Measurements from ENCODE around the gene ZNF407.
"Not testable (repeated sequence)": the region's sequence is repeated elsewhere in the genome, so short reads cannot be mapped to it uniquely, and the experiment has no call there.

The ZNF407 gene

GRCh38 chr18:75072672-75073371, 475.2 kb downstream of the ZNF407 start:
- no peak for DNase-seq (ENCODE audit: low read depth)

GRCh38 chr18:75073654-75074053, 476.0 kb downstream of the ZNF407 start:
- no peak for DNase-seq (ENCODE audit: low read depth)

- no peak for DNase-seq (ENCODE audit: low read depth)
Observed at GRCh38 chr18:75074196-75075015, 476.7 kb downstream of the ZNF407 start.

GRCh38 chr18:75075016-75075305, 477.3 kb downstream of the ZNF407 start:
- no peak for DNase-seq (ENCODE audit: low read depth)

- no peak for DNase-seq (ENCODE audit: low read depth)
Observed at GRCh38 chr18:75075429-75075841, 477.8 kb downstream of the ZNF407 start.

- DNase-seq (ENCODE audit: low read depth) = no peak
Observed at GRCh38 chr18:75076286-75076685, 478.6 kb downstream of the ZNF407 start.

DNA sequence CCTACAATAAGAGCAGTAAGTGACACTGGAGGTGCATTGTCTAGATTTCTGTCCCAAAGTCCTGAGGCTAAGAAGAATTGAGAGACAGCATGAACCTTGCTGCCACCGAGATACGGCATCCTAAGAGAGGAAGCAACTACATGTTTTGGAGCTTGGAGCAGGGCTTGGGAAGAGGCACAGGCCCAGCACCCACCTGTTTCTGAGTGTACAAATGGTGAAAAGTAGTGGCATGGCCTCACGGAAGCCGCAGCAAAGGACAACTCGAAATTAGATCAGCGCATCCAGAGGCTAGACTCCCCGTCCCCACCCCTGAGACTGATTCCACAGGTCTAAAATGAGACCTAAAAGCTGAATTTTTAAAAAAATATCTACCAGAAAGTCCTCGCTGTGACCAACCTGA, 483.8 kb downstream of the ZNF407 start:
- no peak for DNase-seq (ENCODE audit: low read depth)

GRCh38 chr18:75083131-75083530, 485.5 kb downstream of the ZNF407 start:
- no peak for DNase-seq (ENCODE audit: low read depth)

DNA sequence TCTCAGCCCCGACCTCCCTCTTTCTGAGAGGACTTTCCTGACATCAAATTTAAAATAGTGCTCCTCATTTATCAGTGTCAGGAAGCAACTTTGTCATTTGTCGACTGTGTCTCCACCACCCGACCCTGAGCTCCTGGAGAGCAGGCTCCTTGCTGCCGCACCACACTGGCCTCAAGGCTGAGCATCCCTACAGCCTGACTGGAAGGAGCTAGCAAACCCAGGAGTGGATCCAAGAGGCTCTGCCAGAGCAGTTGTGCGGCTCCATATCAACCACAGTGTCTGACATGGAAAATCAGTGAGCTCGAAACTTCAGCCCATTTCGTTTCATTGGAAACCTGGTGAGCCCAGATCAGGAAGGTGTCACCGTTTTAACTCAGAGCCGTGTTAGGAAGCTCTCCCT, 486.1 kb downstream of the ZNF407 start:
- DNase-seq (ENCODE audit: low read depth) = no peak

GRCh38 chr18:75085676-75086075, 488.0 kb downstream of the ZNF407 start:
- not testable (repeated sequence) for DNase-seq (ENCODE audit: low read depth)

DNA sequence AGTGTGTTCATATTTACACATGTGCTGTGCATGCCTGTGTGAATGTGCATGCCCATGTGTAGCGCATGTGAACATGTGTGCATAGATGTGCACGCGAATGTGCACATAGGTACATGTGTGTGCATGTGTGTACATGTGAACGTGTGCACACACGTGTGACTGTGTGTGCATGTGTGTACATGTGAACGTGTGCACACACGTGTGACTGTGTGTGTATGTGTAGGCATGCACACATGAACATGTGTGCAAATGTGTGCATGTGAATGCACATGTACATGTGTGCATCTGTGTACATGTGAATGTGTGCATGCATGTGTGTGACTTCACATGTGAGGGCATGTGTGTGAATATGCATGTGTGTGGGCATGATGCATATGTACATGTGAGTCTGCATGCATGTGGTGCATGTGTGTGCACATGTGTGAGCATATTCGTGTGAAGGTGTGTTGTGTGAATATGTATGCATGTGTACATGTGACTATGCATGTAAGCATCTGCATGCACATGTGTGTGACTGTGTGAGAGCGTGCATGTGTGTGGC, 488.9 kb downstream of the ZNF407 start:
- no peak for DNase-seq (ENCODE audit: low read depth)

DNA sequence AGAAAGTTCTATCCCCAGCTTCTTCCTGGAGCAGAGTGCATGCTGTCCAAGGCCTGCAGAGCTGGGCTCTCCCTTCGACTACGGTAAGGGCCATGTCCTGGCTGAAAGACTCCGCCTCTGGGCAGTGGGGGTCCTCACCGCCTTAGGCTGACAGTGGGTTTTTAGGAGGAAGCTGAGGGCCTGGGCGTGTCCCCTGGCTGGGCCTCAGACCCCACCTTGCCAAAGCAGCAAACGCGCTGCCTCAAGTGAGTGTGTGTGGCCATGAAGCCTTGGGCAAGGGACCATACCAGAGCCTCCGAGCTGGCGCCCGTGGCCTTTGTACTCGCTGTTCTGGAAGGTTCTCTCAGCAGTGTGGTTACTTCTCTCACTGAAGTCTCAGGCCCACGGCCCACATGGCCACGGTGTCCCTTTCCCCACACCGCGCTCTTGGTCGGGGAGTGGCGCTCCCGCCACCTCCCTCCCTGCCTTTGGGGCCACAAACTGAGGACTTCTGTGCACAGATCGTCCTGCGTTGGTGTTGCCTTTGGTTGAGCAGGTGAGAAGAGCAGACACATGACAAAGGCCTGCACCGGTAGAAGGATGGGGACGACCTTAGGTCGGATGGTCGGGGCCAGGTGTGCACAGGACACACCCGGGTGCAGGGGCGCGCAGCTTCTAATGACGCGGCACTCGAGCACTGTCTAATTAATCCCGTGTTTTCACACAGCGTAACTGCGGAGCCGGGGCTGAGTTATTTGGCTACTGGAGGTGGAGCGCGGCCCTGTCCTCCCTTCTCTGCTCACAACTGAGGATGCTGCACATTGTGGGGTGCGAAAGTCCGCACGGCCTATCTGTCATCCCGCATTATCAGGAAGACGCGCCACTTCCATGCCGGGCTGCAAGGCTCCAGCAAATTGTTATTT, 489.7 kb downstream of the ZNF407 start:
- no peak for DNase-seq (ENCODE audit: low read depth)

- no peak for DNase-seq (ENCODE audit: low read depth)
Observed at GRCh38 chr18:75088021-75088506, 490.4 kb downstream of the ZNF407 start.

DNA sequence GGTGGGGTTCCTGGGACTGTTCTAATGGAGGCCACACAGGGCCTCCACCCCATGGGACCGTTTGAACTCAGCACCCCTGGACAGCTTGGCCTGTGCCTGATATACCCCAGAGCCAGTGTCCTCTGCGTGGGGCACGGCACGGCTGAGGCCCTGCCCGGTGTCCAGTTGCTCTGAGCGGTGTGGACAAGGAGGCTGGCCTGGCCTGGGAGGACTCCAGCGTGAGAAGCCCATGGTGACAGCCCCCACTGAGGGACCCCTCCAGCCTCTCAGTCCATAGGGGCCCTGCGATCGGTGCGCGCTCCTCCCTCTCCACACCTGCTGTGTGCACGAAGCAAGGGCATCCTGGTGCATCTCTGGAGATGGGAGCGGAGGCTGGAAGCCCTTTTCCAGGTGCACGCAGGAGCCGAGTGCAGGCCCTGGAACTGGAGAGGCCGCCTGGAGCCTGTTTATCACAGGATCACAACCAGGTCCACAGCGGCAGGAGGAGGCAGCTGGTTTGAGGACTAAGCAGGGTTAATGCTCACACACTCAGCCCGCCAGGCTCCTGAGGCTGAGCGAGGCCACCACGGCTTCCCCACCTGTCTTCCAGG, 491.0 kb downstream of the ZNF407 start:
- no peak for DNase-seq (ENCODE audit: low read depth)

GRCh38 chr18:75089748-75090327, 492.2 kb downstream of the ZNF407 start:
- DNase-seq (ENCODE audit: low read depth) = no peak

GRCh38 chr18:75090336-75090735, 492.7 kb downstream of the ZNF407 start:
- no peak for DNase-seq (ENCODE audit: low read depth)

- no peak for DNase-seq (ENCODE audit: low read depth)
Observed at GRCh38 chr18:75097491-75098225, 500.0 kb downstream of the ZNF407 start.

DNA sequence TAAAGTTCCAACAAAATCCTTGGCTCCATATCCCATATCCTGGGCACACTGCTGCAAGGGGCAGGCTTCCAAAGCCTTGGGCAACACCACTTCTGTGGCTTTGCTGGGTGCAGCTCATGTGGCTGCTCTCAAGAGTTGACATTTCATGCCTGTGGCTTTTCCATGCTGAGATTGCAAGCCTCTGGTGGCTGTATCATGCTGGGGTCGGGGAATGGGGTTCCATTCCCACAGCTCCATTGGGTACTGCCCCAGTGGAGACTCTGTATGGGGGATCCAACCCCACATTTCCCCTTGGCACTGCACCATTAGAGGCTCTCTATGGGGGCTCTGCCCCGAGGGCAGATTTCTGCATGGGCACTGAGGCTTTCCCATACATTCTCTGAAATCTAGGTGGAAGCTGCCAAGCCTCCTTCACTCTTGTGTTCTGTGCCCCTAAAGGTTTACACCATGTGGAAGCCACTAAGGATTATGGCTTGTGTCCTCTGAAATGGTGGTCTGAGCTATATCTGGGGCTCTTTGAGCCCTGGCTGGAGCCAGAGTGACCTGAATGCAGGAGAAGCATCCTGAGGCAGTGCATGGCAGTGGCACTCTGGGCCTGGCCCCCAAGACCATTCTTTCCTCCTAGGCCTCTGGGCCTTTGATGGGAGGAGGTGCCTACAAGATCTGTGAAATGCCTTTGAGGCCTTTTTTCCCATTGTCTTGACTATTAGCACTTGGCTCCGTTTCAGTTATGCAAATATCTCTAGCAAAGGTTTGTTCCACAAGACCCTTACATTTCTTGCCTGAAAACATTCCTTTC, 503.4 kb downstream of the ZNF407 start:
- no peak for DNase-seq (ENCODE audit: low read depth)

- DNase-seq (ENCODE audit: low read depth) = no peak
Observed at GRCh38 chr18:75101916-75102315, 504.2 kb downstream of the ZNF407 start.

DNA sequence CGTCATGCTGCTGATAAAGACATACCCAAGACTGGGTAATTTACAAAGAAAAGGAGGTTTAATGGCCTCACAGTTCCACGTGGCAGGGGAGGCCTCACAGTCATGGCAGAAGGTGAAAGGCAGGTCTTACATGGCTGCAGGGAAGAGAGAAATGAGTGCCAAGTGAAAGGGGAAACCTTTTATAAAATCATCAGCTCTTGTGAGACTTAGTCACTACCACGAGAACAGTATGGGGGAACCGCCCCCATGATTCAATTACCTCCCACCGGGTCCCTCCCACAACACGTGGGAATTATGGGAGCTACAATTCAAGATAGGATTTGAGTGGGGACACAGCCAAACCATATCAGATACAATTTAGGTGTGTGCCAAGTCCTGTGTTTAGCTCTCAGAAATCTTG, 506.4 kb downstream of the ZNF407 start:
- not testable (repeated sequence) for DNase-seq (ENCODE audit: low read depth)

Data from fibroblast of gingiva (primary cell).